Keratinocyte (primary cell): Measurements from ENCODE around the gene ARRB1. TPM values are rescaled to one million over a fixed set of nuclear protein-coding genes. Genes with fewer than 3 reads are reported as not detected.

Experiments
- DNase-seq: peaks from one replicate; pipeline ENCODE4 v3.0.0-alpha.2; 2011; ENCODE audit warnings: low read depth, missing footprints, low spot score
- FAIRE-seq: peaks from 2 replicates; lab custom pipeline; 2011; peaks lifted over from hg19 to GRCh38; lab: Jason Lieb, UNC
- H2AFZ ChIP-seq: 2 replicates; pipeline ENCODE4 v1.6.0; 2012; ENCODE audit warnings: low read length, control low read depth, inconsistent platforms; ENCODE audit not compliant: control insufficient read depth
- H3K27ac ChIP-seq: 2 replicates; pipeline ENCODE4 v1.5.1; 2011; ENCODE audit warnings: low read length; ENCODE audit not compliant: control insufficient read depth, insufficient read depth
- H3K27me3 ChIP-seq: 3 replicates; pipeline ENCODE4 v1.6.0; 2011; ENCODE audit warnings: low read length; ENCODE audit not compliant: control insufficient read depth, insufficient read depth; ENCODE audit errors: extremely low read depth
- H3K36me3 ChIP-seq, 2 experiments: 2 replicates in 1 of 2; 3 replicates in 1 of 2; pipeline ENCODE4 v1.5.1; 2011; ENCODE audit warnings: low read length in 2 of 2, mild to moderate bottlenecking in 1 of 2; ENCODE audit not compliant: control insufficient read depth in 2 of 2, insufficient read depth in 2 of 2; ENCODE audit errors: extremely low read depth in 1 of 2
- H3K4me1 ChIP-seq: 3 replicates; pipeline ENCODE4 v1.5.1; 2011; ENCODE audit warnings: low read length; ENCODE audit not compliant: control insufficient read depth, insufficient read depth; ENCODE audit errors: extremely low read depth
- H3K4me2 ChIP-seq: 3 replicates; pipeline ENCODE4 v1.6.0; 2011; ENCODE audit warnings: low read depth, low read length; ENCODE audit not compliant: control insufficient read depth, insufficient read depth; ENCODE audit errors: extremely low read depth
- H3K4me3 ChIP-seq, 3 experiments: fragments of 200-600 bp in 1 of 3; sonication (generic) in 1 of 3; 2 replicates in 2 of 3; 3 replicates in 1 of 3; pipeline ENCODE4 v1.5.1; 2011 to 2016; ENCODE audit warnings: low read length in 3 of 3, mild to moderate bottlenecking in 3 of 3, control low read depth in 2 of 3, inconsistent platforms in 1 of 3, low read depth in 1 of 3, mixed read lengths in 1 of 3, mixed run types in 1 of 3, moderate library complexity in 1 of 3; ENCODE audit not compliant: control insufficient read depth in 2 of 3, insufficient read depth in 2 of 3; ENCODE audit errors: extremely low read depth in 1 of 3
- H3K79me2 ChIP-seq: 2 replicates; pipeline ENCODE4 v1.6.0; 2012; ENCODE audit warnings: low read length; ENCODE audit not compliant: control insufficient read depth, insufficient read depth
- H3K9ac ChIP-seq: 3 replicates; pipeline ENCODE4 v1.6.0; 2011; ENCODE audit warnings: low read length; ENCODE audit not compliant: control insufficient read depth, insufficient read depth; ENCODE audit errors: extremely low read depth
- H3K9me1 ChIP-seq: 3 replicates; pipeline ENCODE4 v1.6.0; 2011; ENCODE audit warnings: low read length; ENCODE audit not compliant: control insufficient read depth, insufficient read depth; ENCODE audit errors: extremely low read depth
- H3K9me3 ChIP-seq: 2 replicates; pipeline ENCODE4 v1.5.1; 2012; ENCODE audit warnings: low read depth, low read length; ENCODE audit not compliant: control insufficient read depth
- H4K20me1 ChIP-seq: 3 replicates; pipeline ENCODE4 v1.6.0; 2011; ENCODE audit warnings: low read length; ENCODE audit not compliant: control insufficient read depth, insufficient read depth; ENCODE audit errors: extremely low read depth
- CTCF ChIP-seq, 3 experiments: IDR thresholded peaks in 1 of 3; conservative IDR thresholded peaks in 1 of 3; optimal IDR thresholded peaks in 1 of 3; 2 replicates in 2 of 3; 3 replicates in 1 of 3; pipeline versions ENCODE3 to v1.5.1; 2011; ENCODE audit warnings: low read length in 3 of 3, mild to moderate bottlenecking in 3 of 3, moderate library complexity in 2 of 3, control low read depth in 1 of 3, inconsistent platforms in 1 of 3; ENCODE audit not compliant: insufficient read depth in 2 of 3; ENCODE audit errors: extremely low read depth in 1 of 3
- EZH2 ChIP-seq: IDR thresholded peaks from one replicate; pipeline ENCODE4 v1.6.1; 2012; ENCODE audit warnings: inconsistent platforms, mild to moderate bottlenecking, low read length, moderate library complexity
- dilution Hi-C: fragments of 300-500 bp; cut with MboI; formaldehyde crosslinking; loops from one replicate; pipeline ENCODE4 v1.7.0; 2020; ENCODE audit warnings: low sequenced_read_pairs; ENCODE audit not compliant: extremely low pct_ligation_motif_present
- polyA plus RNA-seq, 5 experiments: library from polyadenylated mRNA; depleted of rRNA in 3 of 5; stranded (reverse) in 3 of 5; stranded (forward) in 1 of 5; unstranded in 1 of 5; fragments of >200 nt; gene quantifications; 1 replicate in 1 of 5; 2 replicates in 3 of 5; 3 replicates in 1 of 5; pipeline versions ENCODE4 v1.2.1 to v1.2.3, GENCODE V29; 2011 to 2012; ENCODE audit warnings: missing spikeins in 2 of 5, low read depth in 1 of 5, low replicate concordance in 1 of 5

The ARRB1 gene
- polyA plus RNA-seq, 1 donor (not counting 4 experiments of a cell fraction or from before 2014, with no cell fraction given), result 0.94 TPM

- dilution Hi-C loops, result no loop called here
- no peak for FAIRE-seq
Measured at GRCh38 chr11:75376175-75376574, 24.7 kb upstream of the ARRB1 start.

GRCh38 chr11:75375626-75376025 is 24.2 kb upstream of the ARRB1 start:
- H3K27me3 ChIP-seq, result peaks cover 4% of the 10 kb centered on the region
- no peak overlapping the region for H3K9ac ChIP-seq
- TF ChIP-seq EZH2, result no peak
- TF ChIP-seq CTCF (optimal IDR thresholded peaks at IDR 0.05 in 1 of 3, IDR thresholded peaks at IDR 0.05 in 1 of 3, conservative IDR thresholded peaks at IDR 0.05 in 1 of 3; ENCODE audit: extremely low read depth in 1 of 3, insufficient read depth in 2 of 3, low read length in 3 of 3), result no peak
- H3K79me2 ChIP-seq, result no peaks in the 10 kb centered on the region
- no peak overlapping the region for H3K4me2 ChIP-seq
- dilution Hi-C loops, result no loop called here
- H2AFZ ChIP-seq, result no peak overlapping the region
- FAIRE-seq, result no peak
- no peaks in the 10 kb centered on the region for H4K20me1 ChIP-seq
- no peak overlapping the region for H3K4me3 ChIP-seq
- DNase-seq, result no peak
- no peaks in the 10 kb centered on the region for H3K9me1 ChIP-seq
- no peaks in the 10 kb centered on the region for H3K9me3 ChIP-seq
- H3K36me3 ChIP-seq, result no peaks in the 10 kb centered on the region
- H3K27ac ChIP-seq, result no peak overlapping the region
- H3K4me1 ChIP-seq, result peaks cover 2% of the 10 kb centered on the region

More at GRCh38 chr11:75376175-75376574, 24.7 kb upstream of the ARRB1 start:
- DNase-seq, result no peak
- Histone ChIP-seq H2AFZ (no peak overlapping the region), H3K27me3 (peaks cover 4% of the 10 kb centered on the region), H3K4me3 (no peak overlapping the region), H3K27ac (no peak overlapping the region), H3K79me2 (no peaks in the 10 kb centered on the region), H3K9ac (no peak overlapping the region), H3K4me1 (peaks cover 3% of the 10 kb centered on the region), H3K4me2 (no peak overlapping the region), H3K9me1 (no peaks in the 10 kb centered on the region), H4K20me1 (no peaks in the 10 kb centered on the region), H3K36me3 (no peaks in the 10 kb centered on the region), H3K9me3 (no peaks in the 10 kb centered on the region)
- TF ChIP-seq CTCF (optimal IDR thresholded peaks at IDR 0.05 in 1 of 3, IDR thresholded peaks at IDR 0.05 in 1 of 3, conservative IDR thresholded peaks at IDR 0.05 in 1 of 3; ENCODE audit: extremely low read depth in 1 of 3, insufficient read depth in 2 of 3, low read length in 3 of 3), result no peak
- TF ChIP-seq EZH2, result no peak
